Neural crest cell (in vitro differentiated cells): ENCODE results near the gene ZNF385C. TPM values are rescaled to one million over a fixed set of nuclear protein-coding genes. Genes with fewer than 3 reads are reported as not detected.

Experiments
- DNase-seq: peaks from one replicate; pipeline ENCODE4 v3.0.0; 2021; ENCODE audit warnings: low read depth, mixed read lengths, low spot score
- H3K27ac Mint-ChIP-seq: one replicate; pipeline ENCODE4 v1.8.0; 2021; ENCODE audit warnings: mild to moderate bottlenecking, mixed read lengths; ENCODE audit not compliant: unreplicated experiment
- H3K27me3 Mint-ChIP-seq: 2 replicates; pipeline ENCODE4 v1.8.0; 2021; ENCODE audit warnings: low read depth, mild to moderate bottlenecking, mixed read lengths
- H3K36me3 Mint-ChIP-seq: 2 replicates; pipeline ENCODE4 v1.8.0; 2021; ENCODE audit warnings: low read depth, mild to moderate bottlenecking, mixed read lengths
- H3K4me1 Mint-ChIP-seq: 2 replicates; pipeline ENCODE4 v1.8.0; 2021; ENCODE audit warnings: mixed read lengths
- H3K4me3 Mint-ChIP-seq: one replicate; pipeline ENCODE4 v1.8.0; 2021; ENCODE audit warnings: mild to moderate bottlenecking, mixed read lengths
- H3K9me3 Mint-ChIP-seq: 2 replicates; pipeline ENCODE4 v1.8.0; 2021; ENCODE audit warnings: mixed read lengths
- total RNA-seq: library from RNA; stranded (reverse); gene quantifications from 2 replicates; pipeline ENCODE4 v1.2.1, GENCODE V29; 2021
- TF ChIP-seq, protein P1 (sequence below): fragments of 200-600 bp; sonication (generic); conservative IDR thresholded peaks from 2 replicates; pipeline ENCODE4 v1.5.0; 2021; ENCODE audit warnings: antibody characterized with exemption, mild to moderate bottlenecking

Gene ZNF385C
- total RNA-seq, 1 donor from 2014 or later = 1.3 TPM

DNA sequence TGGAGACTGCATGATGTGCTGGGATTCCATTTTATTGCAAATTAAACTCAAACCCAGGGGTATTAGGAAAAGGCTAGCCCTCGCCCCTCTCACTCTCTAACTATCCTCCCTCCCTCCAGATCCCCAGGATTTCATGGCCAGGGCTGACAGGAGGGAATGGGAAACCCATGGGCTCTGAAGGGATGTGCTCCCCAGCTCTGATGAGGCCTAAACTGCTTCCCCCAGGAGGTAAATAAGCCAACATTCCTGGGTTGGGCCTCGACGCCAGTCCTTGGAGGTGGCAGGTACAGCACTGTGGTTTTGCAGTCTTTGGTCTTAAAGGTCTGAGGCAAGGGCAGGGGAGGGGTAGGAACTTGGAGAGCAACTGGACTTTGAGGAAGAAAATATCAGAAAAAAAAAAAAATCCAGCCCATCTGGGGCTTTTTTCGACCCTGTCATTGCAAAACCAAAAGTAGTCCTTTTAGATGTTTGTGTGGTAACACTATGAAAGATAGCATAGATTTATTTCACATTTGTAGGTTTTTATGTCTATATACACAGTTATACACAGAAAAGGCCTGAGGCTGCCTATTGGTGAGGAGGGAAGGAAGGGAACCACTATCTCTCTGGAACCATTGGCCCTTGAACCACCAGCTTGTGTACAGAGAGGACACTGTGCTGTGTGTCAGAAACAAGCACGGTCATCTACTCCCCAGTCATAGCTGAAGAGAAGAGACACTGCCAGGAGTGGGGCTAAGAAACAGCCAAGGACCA lies 59.9 kb downstream of the ZNF385C start:
- DNase-seq = no peak
- H3K27ac Mint-ChIP-seq = no peak overlapping the region
- TF ChIP-seq, protein P1, sequence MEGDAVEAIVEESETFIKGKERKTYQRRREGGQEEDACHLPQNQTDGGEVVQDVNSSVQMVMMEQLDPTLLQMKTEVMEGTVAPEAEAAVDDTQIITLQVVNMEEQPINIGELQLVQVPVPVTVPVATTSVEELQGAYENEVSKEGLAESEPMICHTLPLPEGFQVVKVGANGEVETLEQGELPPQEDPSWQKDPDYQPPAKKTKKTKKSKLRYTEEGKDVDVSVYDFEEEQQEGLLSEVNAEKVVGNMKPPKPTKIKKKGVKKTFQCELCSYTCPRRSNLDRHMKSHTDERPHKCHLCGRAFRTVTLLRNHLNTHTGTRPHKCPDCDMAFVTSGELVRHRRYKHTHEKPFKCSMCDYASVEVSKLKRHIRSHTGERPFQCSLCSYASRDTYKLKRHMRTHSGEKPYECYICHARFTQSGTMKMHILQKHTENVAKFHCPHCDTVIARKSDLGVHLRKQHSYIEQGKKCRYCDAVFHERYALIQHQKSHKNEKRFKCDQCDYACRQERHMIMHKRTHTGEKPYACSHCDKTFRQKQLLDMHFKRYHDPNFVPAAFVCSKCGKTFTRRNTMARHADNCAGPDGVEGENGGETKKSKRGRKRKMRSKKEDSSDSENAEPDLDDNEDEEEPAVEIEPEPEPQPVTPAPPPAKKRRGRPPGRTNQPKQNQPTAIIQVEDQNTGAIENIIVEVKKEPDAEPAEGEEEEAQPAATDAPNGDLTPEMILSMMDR = no peak
- peaks cover 7% of the 10 kb centered on the region for H3K4me1 Mint-ChIP-seq
- no peaks in the 10 kb centered on the region for H3K36me3 Mint-ChIP-seq
- no peaks in the 10 kb centered on the region for H3K9me3 Mint-ChIP-seq
- no peak overlapping the region for H3K4me3 Mint-ChIP-seq
- H3K27me3 Mint-ChIP-seq = no peaks in the 10 kb centered on the region

DNA sequence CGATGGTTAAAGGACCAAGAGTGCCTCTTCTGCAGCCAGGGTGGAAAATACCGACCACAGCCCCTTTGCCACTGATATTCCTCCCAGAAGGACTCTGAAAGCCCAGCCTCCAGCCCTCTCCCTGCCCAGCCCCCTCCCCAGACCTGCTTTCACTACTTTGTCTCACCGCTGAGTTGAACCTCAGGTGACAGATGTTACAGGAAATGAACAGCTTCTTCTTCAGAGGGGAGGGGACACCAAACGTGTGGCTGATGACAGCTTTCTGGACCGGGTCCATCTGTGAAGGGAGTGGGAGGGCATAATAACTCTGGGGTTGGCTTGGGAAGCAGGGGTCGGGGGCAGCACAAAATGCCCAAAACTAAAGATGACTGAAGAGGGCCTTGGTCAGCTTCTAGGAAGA lies 64.2 kb downstream of the ZNF385C start:
- TF ChIP-seq, protein P1 = no peak
- Mint-ChIP-seq H3K27ac (peak overlapping the region; percentile 84), H3K4me1 (peaks cover 19% of the 10 kb centered on the region), H3K9me3 (no peaks in the 10 kb centered on the region), H3K27me3 (no peaks in the 10 kb centered on the region), H3K36me3 (no peaks in the 10 kb centered on the region), H3K4me3 (no peak overlapping the region)
- DNase-seq = no peak

DNA sequence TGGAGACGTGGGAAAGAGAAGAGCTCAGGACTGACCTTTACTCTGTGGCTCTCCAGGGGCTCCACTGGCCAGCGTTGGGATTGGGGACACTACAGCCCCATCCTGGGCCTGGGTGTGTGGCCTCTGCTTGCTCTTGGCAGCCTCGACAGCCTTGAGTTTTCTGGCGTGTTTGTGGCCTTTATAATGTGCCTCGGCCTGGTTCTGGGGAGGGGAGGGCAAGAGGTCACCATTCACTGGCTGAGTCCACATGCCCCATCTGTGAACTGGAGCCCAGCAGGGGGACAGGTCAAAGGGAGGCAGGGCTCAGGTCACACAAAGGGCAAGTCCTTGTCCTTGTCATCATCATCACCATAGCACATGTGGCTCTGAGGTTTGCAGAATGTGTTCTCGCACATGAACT lies 66.7 kb downstream of the ZNF385C start:
- TF ChIP-seq, protein P1 = no peak

GRCh38 chr17:42028791-42029127 lies 69.5 kb downstream of the ZNF385C start:
- Mint-ChIP-seq H3K9me3 (no peaks in the 10 kb centered on the region), H3K27ac (no peak overlapping the region), H3K4me1 (peaks cover 46% of the 10 kb centered on the region), H3K27me3 (no peaks in the 10 kb centered on the region), H3K36me3 (peaks cover 3% of the 10 kb centered on the region), H3K4me3 (no peak overlapping the region)
- no peak for DNase-seq
- TF ChIP-seq, protein P1 = peak; percentile 10

More for the DNA sequence above, 66.7 kb downstream of the ZNF385C start:
- Mint-ChIP-seq H3K27ac (no peak overlapping the region), H3K4me1 (peaks cover 36% of the 10 kb centered on the region), H3K9me3 (no peaks in the 10 kb centered on the region), H3K27me3 (no peaks in the 10 kb centered on the region), H3K4me3 (no peak overlapping the region), H3K36me3 (no peaks in the 10 kb centered on the region)
- no peak for DNase-seq

- H3K27ac Mint-ChIP-seq = no peak overlapping the region
- no peak for DNase-seq
- H3K36me3 Mint-ChIP-seq = peaks cover 3% of the 10 kb centered on the region
- no peaks in the 10 kb centered on the region for H3K27me3 Mint-ChIP-seq
- peak overlapping the region; percentile 52 for H3K4me3 Mint-ChIP-seq
- H3K4me1 Mint-ChIP-seq = peaks cover 44% of the 10 kb centered on the region
- no peaks in the 10 kb centered on the region for H3K9me3 Mint-ChIP-seq
- TF ChIP-seq, protein P1 = peak; percentile 29
Observed at GRCh38 chr17:42027961-42028790, 70.1 kb downstream of the ZNF385C start.
